ENCODE measurements around the gene ADPRHL1. TPM values are rescaled to one million over a fixed set of nuclear protein-coding genes. Genes with fewer than 3 reads are reported as not detected.

Gene ADPRHL1
- total RNA-seq, 1 experiment from 2014 or later, result 1.4 TPM

- Histone ChIP-seq H3K27me3 (ENCODE audit: control insufficient read depth, insufficient read depth, low read length) (no peaks in the 10 kb centered on the region; the same call in 1 of the 2 replicates), H3K36me3 (replicated peaks; ENCODE audit: control insufficient read depth, insufficient read depth, low read length) (no peaks in the 10 kb centered on the region), H3K4me3 (ENCODE audit: insufficient read depth, low read depth, low read length) (no peak overlapping the region)
- no peak for DNase-seq
Observed at GRCh38 chr13:113414335-113414734, 39.0 kb downstream of the ADPRHL1 start.

GRCh38 chr13:113413898-113414282 is 39.4 kb downstream of the ADPRHL1 start:
- no peaks in the 10 kb centered on the region for H3K36me3 ChIP-seq (replicated peaks; ENCODE audit: control insufficient read depth, insufficient read depth, low read length)
- H3K4me3 ChIP-seq (ENCODE audit: insufficient read depth, low read depth, low read length), result no peak overlapping the region
- H3K27me3 ChIP-seq (ENCODE audit: control insufficient read depth, insufficient read depth, low read length), result no peaks in the 10 kb centered on the region; the same call in 1 of the 2 replicates
- DNase-seq, result no peak

DNA sequence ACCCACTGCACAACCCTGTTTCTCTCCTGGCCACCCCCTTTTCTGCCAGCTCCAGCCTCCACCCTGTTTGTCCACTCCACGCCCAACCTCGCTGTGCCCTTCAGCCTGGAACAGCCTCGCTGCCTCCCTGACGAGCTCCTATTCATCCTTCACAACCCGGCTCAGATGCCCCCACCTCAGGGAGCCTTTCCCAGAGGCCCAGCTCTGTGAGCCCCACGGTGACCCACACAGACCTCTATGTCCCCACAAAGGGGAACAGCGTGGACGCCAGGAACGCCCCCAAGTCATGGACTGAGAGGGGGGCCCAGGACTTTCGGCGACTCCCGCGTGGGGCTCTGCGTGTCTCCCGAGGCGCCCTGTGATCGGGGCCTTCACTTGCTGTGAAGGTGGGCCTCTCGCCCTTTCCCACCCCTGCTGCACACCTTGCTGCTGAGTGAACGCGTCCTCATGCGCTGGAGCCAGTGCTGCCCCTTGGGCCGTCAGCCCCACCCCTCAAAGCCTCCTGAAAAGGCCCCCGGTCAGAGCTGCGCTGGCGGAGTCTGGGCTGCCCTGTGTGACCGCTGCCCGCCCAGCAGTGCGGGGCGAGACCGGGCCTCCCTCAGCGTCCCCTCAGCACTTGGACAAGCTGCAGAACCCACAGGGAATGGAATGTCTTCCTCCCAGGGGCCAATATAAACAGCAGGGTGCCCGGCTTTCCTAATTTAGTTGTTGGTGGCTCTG is 40.0 kb downstream of the ADPRHL1 start:
- peak; percentile 71 for DNase-seq
- no peak overlapping the region for H3K4me3 ChIP-seq (ENCODE audit: insufficient read depth, low read depth, low read length)
- H3K36me3 ChIP-seq (replicated peaks; ENCODE audit: control insufficient read depth, insufficient read depth, low read length), result no peaks in the 10 kb centered on the region
- H3K27me3 ChIP-seq (ENCODE audit: control insufficient read depth, insufficient read depth, low read length), result no peaks in the 10 kb centered on the region

DNA sequence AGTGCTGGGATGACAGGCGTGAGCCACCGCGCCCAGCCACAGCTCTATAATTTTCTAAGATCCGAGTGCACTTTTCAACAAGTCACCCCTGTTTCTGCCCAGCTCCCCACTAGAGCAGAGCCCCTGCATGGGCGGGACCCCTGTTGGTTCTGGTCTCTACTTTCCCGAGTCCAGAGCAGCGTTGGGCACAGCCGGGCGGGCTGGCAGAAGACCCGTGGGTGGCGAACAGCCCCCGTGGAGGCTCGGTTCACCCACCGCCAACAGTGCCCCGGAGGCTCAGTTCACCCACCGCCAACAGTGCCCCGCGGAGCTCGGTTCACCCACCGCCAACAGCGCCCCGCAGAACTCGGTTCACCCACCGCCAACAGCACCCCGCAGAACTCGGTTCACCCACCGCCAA is 40.8 kb downstream of the ADPRHL1 start:
- Histone ChIP-seq H3K36me3 (replicated peaks; ENCODE audit: control insufficient read depth, insufficient read depth, low read length) (no peaks in the 10 kb centered on the region), H3K27me3 (ENCODE audit: control insufficient read depth, insufficient read depth, low read length) (no peaks in the 10 kb centered on the region), H3K4me3 (ENCODE audit: insufficient read depth, low read depth, low read length) (no peak overlapping the region)
- DNase-seq, result no peak

GRCh38 chr13:113411216-113412023 is 41.9 kb downstream of the ADPRHL1 start:
- peak; percentile 50 for DNase-seq
- H3K27me3 ChIP-seq (ENCODE audit: control insufficient read depth, insufficient read depth, low read length), result no peaks in the 10 kb centered on the region
- H3K4me3 ChIP-seq (ENCODE audit: insufficient read depth, low read depth, low read length), result no peak overlapping the region
- no peaks in the 10 kb centered on the region for H3K36me3 ChIP-seq (replicated peaks; ENCODE audit: control insufficient read depth, insufficient read depth, low read length)

- no peaks in the 10 kb centered on the region for H3K36me3 ChIP-seq (replicated peaks; ENCODE audit: control insufficient read depth, insufficient read depth, low read length)
- DNase-seq, result peak; percentile 57
Observed at GRCh38 chr13:113410472-113411201, 42.7 kb downstream of the ADPRHL1 start.

DNA sequence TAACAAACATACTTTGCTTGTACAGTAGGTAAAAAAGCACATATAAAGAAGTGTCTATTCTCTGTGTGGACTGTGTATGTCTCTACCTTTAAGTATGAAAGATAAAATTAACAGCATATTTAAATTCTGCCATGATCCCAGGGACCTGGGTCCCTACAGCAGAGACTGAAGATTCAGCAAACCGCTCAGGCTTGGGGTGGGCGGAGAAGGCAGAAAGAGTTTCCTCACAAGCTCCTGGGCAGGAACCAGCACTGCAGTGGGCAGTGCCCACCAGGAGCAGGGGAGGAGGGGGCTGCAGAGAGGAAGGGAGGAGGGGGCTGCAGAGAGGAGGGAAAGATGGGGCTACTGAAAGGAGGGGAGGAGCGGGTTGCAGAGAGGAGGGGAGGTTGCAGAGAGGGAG is 44.7 kb downstream of the ADPRHL1 start:
- DNase-seq, result peak; percentile 35
- Histone ChIP-seq H3K4me3 (ENCODE audit: insufficient read depth, low read depth, low read length) (no peak overlapping the region), H3K36me3 (replicated peaks; ENCODE audit: control insufficient read depth, insufficient read depth, low read length) (no peaks in the 10 kb centered on the region), H3K27me3 (ENCODE audit: control insufficient read depth, insufficient read depth, low read length) (no peaks in the 10 kb centered on the region)

More at GRCh38 chr13:113410472-113411201, 42.7 kb downstream of the ADPRHL1 start:
- Histone ChIP-seq H3K4me3 (ENCODE audit: insufficient read depth, low read depth, low read length) (no peak overlapping the region), H3K27me3 (ENCODE audit: control insufficient read depth, insufficient read depth, low read length) (no peaks in the 10 kb centered on the region)

- DNase-seq, result peak; percentile 53
- no peaks in the 10 kb centered on the region for H3K27me3 ChIP-seq (ENCODE audit: control insufficient read depth, insufficient read depth, low read length)
- H3K36me3 ChIP-seq (replicated peaks; ENCODE audit: control insufficient read depth, insufficient read depth, low read length), result no peaks in the 10 kb centered on the region
- H3K4me3 ChIP-seq (ENCODE audit: insufficient read depth, low read depth, low read length), result no peak overlapping the region
Observed at GRCh38 chr13:113407531-113408393, 45.5 kb downstream of the ADPRHL1 start.

GRCh38 chr13:113407103-113407530 is 46.2 kb downstream of the ADPRHL1 start:
- Histone ChIP-seq H3K36me3 (replicated peaks; ENCODE audit: control insufficient read depth, insufficient read depth, low read length) (no peaks in the 10 kb centered on the region), H3K4me3 (ENCODE audit: insufficient read depth, low read depth, low read length) (no peak overlapping the region), H3K27me3 (ENCODE audit: control insufficient read depth, insufficient read depth, low read length) (no peaks in the 10 kb centered on the region)
- peak; percentile 53 for DNase-seq

DNA sequence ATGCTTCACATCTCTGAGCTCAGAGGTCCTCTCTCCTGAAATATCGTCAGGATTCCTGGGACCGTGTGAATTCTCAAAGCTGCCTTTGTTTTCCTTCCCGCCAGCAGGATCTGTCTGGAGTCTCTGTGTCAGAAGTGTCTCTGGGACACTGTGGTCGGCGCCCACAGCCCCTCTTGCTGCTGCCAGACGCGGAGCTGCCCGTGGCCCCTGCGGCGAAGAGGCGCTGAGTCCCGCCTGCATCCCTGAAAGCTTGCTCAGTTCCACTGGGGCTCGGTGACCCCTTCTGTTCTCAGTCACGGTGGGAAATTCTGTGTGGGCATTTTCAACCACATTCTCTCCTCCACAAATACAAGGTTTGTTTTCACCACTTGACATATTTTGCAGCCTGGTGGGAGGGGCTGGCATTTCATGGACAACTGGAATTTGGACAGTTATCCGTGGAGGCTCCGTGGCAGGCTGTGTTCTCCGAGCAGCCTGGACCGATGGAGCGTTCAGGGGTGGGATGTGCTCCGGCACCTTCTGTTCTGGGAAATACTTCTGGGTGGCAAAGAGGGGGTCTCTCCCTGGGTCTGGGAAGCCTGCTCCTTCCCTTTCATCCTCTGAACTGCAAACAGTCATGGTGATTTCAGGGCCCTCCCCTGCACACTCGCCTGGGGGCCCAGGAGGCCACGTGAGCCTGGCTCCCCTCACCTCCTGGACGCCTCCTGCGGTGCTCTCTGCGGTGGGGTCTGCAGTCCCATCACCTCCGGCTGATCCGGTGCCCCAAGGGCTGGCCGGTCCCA is 46.8 kb downstream of the ADPRHL1 start:
- Histone ChIP-seq H3K4me3 (ENCODE audit: insufficient read depth, low read depth, low read length) (no peak overlapping the region), H3K27me3 (ENCODE audit: control insufficient read depth, insufficient read depth, low read length) (no peaks in the 10 kb centered on the region), H3K36me3 (replicated peaks; ENCODE audit: control insufficient read depth, insufficient read depth, low read length) (no peaks in the 10 kb centered on the region)
- DNase-seq, result peak; percentile 44

DNA sequence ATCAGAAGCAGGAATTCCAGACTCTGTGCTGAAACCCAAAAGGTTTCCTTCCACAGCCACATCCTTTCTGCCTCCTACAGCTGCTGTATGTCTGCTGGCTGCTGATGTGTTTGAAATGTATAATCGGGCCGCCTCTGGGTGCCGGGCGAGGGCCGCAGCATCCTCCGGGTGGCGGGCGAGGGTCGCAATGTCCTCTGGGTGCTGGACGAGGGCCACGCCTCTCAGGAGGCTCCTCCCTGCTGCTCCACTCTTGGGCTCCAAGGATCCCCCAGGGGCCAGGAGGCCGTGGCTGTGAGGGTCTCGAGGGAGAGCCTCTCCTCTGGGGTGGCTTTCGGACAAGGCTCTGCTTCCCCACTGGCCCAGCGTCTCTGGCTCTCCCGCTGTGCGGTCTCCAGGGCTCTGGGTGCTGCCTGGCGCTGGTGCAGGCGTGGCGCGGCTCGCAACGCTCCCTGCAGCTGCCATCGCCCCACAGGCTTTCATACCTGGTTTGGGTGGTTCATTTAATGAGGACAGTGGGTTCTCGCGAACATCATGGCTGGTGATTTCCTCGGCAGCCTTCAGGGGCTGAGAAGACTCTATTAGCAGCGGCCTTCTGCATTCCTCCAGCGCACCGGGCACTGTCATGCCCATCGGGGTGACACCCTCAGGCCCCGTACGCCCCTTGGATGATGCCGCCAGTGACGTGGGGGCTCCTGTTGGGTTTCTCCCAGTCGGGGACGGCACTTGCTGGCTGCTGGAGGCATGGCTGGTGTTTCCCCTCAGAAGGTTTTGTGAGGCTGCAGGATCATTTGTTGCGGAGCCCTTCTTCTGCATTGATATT is 47.6 kb downstream of the ADPRHL1 start:
- Histone ChIP-seq H3K27me3 (ENCODE audit: control insufficient read depth, insufficient read depth, low read length) (no peaks in the 10 kb centered on the region), H3K36me3 (replicated peaks; ENCODE audit: control insufficient read depth, insufficient read depth, low read length) (no peaks in the 10 kb centered on the region), H3K4me3 (ENCODE audit: insufficient read depth, low read depth, low read length) (no peak overlapping the region)
- peak; percentile 54 for DNase-seq

GRCh38 chr13:113404723-113405471 is 48.4 kb downstream of the ADPRHL1 start:
- DNase-seq, result peak; percentile 63
- Histone ChIP-seq H3K4me3 (ENCODE audit: insufficient read depth, low read depth, low read length) (no peak overlapping the region), H3K27me3 (ENCODE audit: control insufficient read depth, insufficient read depth, low read length) (no peaks in the 10 kb centered on the region), H3K36me3 (replicated peaks; ENCODE audit: control insufficient read depth, insufficient read depth, low read length) (no peaks in the 10 kb centered on the region)

Measured in H7 (cell line).